T-helper 9 cell (primary cell): ENCODE data around the gene INCENP.
"Not testable (repeated sequence)": the region's sequence is repeated elsewhere in the genome, so short reads cannot be mapped to it uniquely, and the experiment has no call there.

ENCODE experiments used
- DNase-seq: peaks from one replicate; pipeline ENCODE4 v3.0.0-alpha.2; 2020
- total RNA-seq, 2 donors: gene quantifications; one replicate each; lab custom pipeline; 2026; lab: John Stamatoyannopoulos, UW

The INCENP gene
- total RNA-seq: 20.5 to 28.7 reads per million in 2 donors

- peak; percentile 87 for DNase-seq
These were observed at the start of gene INCENP for GRCh38 chr11:62123669-62124185. INCENP (plus strand) TSS chr11:62124011; CDS start chr11:62128162, 4,151 bp downstream.

GRCh38 chr11:62075438-62075837 lies 48.4 kb upstream of the INCENP start:
- no peak for DNase-seq

GRCh38 chr11:62077132-62077531 lies 46.7 kb upstream of the INCENP start:
- no peak for DNase-seq

- DNase-seq: peak; percentile 82
These were observed 42.2 kb upstream of the INCENP start for GRCh38 chr11:62081378-62082291.

- no peak for DNase-seq
These were observed 41.5 kb upstream of the INCENP start for GRCh38 chr11:62082292-62082657.

GRCh38 chr11:62084801-62085200 lies 39.0 kb upstream of the INCENP start:
- not testable (repeated sequence) for DNase-seq

GRCh38 chr11:62087694-62088093 lies 36.1 kb upstream of the INCENP start:
- no peak for DNase-seq

- DNase-seq: no peak
These were observed 35.4 kb upstream of the INCENP start for GRCh38 chr11:62088331-62088933.

GRCh38 chr11:62103141-62103540 lies 20.7 kb upstream of the INCENP start:
- no peak for DNase-seq

- no peak for DNase-seq
These were observed 19.8 kb upstream of the INCENP start for GRCh38 chr11:62103986-62104385.

- DNase-seq: no peak
These were observed 18.8 kb upstream of the INCENP start for GRCh38 chr11:62104816-62105653.

GRCh38 chr11:62105667-62106191 lies 18.1 kb upstream of the INCENP start:
- no peak for DNase-seq

- DNase-seq: no peak
These were observed 15.6 kb upstream of the INCENP start for GRCh38 chr11:62108017-62108750.

GRCh38 chr11:62108971-62109404 lies 14.8 kb upstream of the INCENP start:
- DNase-seq: no peak

- no peak for DNase-seq
These were observed 8.6 kb upstream of the INCENP start for GRCh38 chr11:62115085-62115694.

GRCh38 chr11:62116451-62116850 lies 7.4 kb upstream of the INCENP start:
- DNase-seq: no peak

GRCh38 chr11:62119569-62119968 lies 4.2 kb upstream of the INCENP start:
- DNase-seq: no peak

- no peak for DNase-seq
These were observed 3.8 kb upstream of the INCENP start for GRCh38 chr11:62120001-62120400.

- DNase-seq: no peak
These were observed 3.4 kb upstream of the INCENP start for GRCh38 chr11:62120431-62120830.

- DNase-seq: no peak
These were observed 1.7 kb upstream of the INCENP start for GRCh38 chr11:62122076-62122475.
